Measurements from ENCODE around the gene BRS3.
"Not testable (repeated sequence)": the region's sequence is repeated elsewhere in the genome, so short reads cannot be mapped to it uniquely, and the experiment has no call there.

Gene BRS3

DNA sequence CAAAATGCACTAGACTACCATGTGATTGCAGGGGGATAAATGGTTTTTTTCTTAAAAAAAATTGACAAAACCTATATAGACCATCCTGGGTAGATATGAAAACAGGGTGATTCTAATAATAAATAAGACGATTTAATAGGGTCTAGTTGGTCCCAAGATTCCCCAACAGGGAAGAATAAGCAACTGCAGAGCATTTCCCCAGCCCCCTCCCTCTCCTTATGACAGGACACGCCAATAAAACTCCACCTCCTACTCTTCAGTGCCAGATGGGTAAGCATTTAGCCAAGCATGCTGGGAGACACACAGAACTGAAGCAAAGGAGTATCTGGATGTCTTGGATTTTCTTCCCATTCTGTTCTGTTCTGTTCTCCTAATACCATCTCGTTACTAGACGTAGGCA, at the start of gene BRS3:
BRS3 (plus strand) TSS at position 301 of the 400 bp plus-strand sequence. CDS start 168 bp downstream, outside the sequence.
- in situ Hi-C loops (cut with MboI; ENCODE audit: low sequenced_read_pairs): no loop called here

DNA sequence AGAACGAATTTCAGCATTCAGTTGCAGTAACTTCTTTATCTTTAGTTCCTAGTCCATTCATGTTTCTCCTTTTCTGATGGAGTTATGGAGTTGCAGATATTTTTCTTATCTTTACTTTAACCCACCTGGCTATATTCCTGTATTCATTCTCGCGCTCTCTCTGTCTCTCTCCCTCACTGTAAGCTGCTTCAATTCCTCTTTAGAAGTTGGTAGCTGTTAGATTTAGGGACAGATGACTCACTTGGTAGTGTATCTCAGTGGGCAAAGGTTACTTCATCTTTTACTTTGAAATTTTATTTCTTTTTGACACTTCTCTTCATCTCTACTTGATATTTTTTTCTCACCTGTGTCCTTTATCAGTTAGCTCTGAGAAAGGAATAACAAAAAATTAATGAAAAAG, 49.6 kb upstream of the BRS3 start:
- in situ Hi-C loops (cut with MboI; ENCODE audit: low sequenced_read_pairs): no loop called here

GRCh38 chrX:136445674-136446073, 42.1 kb upstream of the BRS3 start:
- in situ Hi-C loops (cut with MboI; ENCODE audit: low sequenced_read_pairs): not testable (repeated sequence)

- in situ Hi-C loops (cut with MboI; ENCODE audit: low sequenced_read_pairs): no loop called here
These were observed 41.5 kb upstream of the BRS3 start for GRCh38 chrX:136446208-136446607.

GRCh38 chrX:136447308-136447707, 40.4 kb upstream of the BRS3 start:
- in situ Hi-C loops (cut with MboI; ENCODE audit: low sequenced_read_pairs): no loop called here

DNA sequence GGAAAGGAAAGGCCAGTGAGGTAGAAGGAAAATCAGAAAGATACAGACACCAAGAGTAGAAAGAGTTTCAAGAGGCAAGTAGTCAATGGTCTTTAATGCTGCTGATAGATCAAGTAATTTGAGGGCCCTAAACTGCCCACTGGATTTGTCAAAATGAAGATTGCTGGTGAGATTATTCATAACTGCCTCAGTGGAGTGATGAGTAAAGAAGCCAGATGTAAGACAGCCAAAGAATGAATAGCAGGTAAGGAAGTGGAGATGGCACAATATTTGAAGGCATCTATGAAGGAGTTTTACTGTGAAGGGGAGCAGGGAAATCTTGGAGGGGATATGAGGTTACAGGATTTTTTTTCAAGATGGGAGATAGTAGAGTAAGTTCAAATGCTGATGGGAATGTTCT, 39.8 kb upstream of the BRS3 start:
- in situ Hi-C loops (cut with MboI; ENCODE audit: low sequenced_read_pairs): no loop called here

DNA sequence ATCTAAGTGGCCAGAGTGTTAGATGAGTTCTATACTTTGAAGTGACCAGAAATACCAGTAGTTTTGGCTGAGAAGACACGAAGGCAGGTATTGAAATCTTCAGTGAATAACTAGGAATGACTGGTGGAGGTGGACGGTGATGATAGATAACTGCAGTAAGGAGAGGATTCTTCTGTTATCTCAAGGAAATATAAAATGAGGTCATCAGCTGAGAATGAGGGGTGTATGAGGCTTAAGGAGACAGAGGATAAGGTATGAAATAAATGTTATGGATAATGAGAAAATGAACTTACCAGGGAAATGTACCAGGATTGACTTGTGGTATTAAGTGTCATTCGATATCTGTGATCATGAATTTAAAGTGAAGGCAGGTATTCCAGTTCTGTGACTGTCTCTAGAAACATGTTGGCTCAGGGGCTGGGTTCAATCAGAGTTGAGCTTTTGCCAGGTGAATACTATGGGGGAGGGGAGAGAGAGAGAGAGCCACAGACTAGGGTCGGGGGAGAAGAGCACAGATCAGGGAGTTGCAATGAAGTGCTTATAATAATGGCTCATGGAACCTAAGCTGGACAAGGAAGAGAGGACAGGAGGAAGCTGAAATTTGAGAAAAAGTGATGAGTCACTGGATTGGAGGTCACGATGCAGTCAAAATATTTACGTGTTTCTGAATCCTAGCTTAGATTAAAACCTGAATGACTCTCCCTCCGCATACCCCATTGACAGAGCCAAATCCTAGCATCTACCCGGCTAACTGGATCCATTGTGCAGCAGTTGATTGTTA, 37.5 kb upstream of the BRS3 start:
- in situ Hi-C loops (cut with MboI; ENCODE audit: low sequenced_read_pairs): no loop called here

DNA sequence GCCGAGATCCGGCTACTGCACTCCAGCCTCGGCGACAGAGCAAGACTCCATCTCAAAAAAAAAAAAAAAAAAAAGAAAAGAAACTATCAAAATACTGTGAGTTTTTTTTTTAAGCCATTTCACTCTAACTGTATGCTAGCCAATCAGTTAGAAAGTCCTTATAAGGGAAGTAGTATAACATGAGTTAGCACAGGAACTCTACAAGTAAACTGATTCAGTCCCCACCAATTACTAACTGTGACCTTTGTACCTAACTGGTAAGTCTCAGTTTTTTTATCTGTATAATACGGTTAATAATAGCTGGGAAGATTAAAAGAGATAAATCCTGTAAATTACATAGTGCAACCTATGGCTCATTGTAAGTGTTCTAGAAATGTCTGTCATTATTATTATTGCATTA, 35.1 kb upstream of the BRS3 start:
- in situ Hi-C loops (cut with MboI; ENCODE audit: low sequenced_read_pairs): no loop called here

DNA sequence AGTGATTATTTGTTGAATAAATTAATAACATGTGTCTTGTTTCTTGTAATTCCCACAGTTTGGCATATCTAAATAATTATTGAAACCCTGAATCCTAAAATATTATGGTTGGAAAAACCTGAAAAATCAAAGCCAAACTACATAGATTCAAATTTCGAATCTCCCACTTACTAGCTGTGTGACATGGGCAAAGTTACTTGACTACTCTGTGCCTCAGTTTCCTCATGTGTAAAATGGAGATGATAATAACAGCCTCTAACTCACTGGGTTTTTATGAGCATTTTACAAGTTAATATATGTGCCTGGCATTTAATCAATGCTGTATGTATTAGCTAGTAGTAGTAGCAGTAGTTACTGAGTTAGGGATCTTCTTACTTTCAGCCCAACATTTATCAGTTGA, 34.6 kb upstream of the BRS3 start:
- in situ Hi-C loops (cut with MboI; ENCODE audit: low sequenced_read_pairs): no loop called here

DNA sequence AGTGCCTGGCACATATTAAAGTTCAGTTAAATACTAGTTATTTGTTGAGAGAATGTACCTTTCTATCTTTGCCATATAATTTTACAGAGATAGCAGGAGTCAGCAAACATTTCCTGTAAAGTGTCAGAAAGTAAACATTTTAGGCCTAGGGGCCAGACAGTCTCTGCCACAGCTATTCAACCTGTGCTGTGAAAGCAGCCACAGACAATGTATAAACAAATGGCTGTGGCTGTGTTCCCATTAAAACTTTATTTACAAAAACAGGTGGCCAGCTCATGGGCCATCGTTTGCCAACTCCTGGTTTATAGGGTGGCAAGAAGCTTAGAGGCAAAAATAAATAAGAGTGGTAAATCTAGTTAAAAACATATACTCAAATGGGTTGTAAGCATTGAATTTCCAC, 34.0 kb upstream of the BRS3 start:
- in situ Hi-C loops (cut with MboI; ENCODE audit: low sequenced_read_pairs): no loop called here

DNA sequence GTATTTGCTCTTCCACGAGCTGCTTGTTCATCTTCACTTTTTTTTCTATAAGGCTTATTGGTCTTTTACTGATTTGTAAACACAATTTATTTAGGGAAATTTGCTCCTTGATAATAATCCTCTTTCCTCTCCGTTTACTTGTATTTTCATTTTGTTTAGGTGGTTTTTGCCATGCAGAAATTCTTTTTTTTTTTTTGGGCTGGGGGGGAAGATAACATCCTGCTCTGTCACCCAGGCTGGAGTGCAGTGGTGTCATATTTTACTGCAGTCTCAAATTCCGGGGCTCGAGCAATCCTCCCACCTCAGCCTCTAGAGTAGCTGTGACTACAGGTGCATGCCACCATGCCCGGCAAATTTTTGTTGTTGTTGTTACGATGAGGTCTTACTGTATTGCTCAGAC, 31.6 kb upstream of the BRS3 start:
- in situ Hi-C loops (cut with MboI; ENCODE audit: low sequenced_read_pairs): no loop called here

- in situ Hi-C loops (cut with MboI; ENCODE audit: low sequenced_read_pairs): no loop called here
These were observed 30.3 kb upstream of the BRS3 start for GRCh38 chrX:136457303-136457917.

- in situ Hi-C loops (cut with MboI; ENCODE audit: low sequenced_read_pairs): no loop called here
These were observed 23.2 kb upstream of the BRS3 start for GRCh38 chrX:136464589-136464988.

DNA sequence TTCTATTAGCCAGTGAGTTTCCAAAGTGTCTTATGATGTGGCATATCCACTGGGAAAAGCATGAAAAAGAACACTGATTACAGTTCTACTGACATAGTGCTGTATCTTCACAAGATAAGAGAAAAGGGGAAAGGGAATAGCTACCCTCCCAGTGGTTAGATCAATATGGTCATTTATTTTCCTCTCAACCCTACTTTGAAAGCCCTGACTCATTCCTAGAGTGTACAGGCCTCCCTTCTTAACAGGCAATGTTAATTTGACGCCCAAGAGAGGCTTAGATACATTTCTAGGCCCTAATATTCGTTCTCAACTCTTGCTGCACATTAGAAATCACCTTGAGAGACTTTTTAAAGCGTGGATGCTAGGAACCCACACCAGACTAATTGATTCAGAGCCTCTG, 20.4 kb upstream of the BRS3 start:
- in situ Hi-C loops (cut with MboI; ENCODE audit: low sequenced_read_pairs): no loop called here

DNA sequence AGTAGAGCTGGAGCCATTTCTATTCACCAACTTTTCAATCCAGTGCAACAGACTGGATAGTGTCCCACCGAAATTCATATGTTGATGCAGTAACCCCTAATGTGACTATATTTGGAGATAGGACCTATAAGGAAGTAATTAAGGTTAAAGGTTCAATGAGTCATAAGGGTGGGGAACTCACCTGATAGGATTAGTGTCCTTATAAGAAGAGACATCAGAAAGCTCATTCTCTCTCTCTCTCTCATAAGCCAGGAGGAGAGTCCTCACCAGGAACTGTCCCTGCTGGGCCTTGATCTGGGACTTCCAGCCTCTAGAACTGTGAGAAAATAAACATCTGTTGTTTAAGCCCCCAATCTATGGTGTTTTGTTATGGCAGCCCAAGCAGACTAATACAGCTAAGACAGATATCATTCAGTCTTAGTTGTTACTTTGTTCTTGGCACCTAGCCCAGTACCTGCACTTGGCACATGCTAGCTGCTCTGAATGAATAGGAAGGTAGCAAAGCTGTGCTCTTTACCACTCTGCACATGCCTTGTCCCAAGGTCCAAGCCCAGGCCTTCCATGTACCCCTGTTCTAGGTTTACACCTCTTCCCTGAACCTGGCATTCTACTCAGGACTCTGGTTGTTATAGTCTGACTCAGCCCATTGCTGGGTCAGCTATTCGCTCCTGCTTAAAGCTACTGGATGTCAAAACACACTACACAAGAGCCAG, 19.2 kb upstream of the BRS3 start:
- in situ Hi-C loops (cut with MboI; ENCODE audit: low sequenced_read_pairs): no loop called here

DNA sequence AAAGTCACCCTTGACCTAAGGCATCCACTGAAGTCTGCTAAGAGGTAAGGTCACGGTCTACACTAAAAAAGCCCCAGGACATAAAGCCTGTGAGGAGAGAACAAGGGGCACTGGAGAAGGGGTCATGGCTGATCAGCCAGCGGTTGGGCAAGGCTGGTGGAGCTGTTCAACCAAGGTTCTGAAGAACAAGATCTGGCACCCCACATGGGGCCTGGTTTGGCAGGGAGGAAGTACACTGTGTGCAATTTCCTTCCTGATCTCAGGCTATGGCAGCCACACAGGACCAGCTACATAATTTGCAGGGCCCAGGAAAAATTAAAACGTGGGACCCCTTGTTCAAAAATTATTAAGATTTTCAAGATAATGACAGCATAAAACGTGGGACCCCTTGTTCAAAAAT, 14.1 kb upstream of the BRS3 start:
- in situ Hi-C loops (cut with MboI; ENCODE audit: low sequenced_read_pairs): no loop called here

DNA sequence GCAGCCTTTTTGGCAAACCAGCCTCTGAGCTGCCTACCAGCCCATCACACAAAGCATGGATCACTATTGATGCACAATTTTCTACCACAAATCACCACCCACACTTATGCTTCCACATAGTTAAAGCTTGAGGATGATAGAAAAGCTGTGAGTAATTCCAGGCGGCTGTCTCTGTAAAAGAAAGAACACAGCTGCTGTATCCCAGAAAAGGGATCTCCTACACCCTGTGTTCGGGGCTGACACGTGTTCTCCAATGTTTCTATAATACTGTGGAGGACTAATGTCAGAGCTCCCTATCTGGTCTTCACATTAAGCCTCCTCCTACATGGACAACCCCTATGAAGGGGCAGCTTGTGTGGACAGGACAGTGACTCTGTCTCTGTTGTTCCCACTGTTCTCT, 12.5 kb upstream of the BRS3 start:
- in situ Hi-C loops (cut with MboI; ENCODE audit: low sequenced_read_pairs): no loop called here

DNA sequence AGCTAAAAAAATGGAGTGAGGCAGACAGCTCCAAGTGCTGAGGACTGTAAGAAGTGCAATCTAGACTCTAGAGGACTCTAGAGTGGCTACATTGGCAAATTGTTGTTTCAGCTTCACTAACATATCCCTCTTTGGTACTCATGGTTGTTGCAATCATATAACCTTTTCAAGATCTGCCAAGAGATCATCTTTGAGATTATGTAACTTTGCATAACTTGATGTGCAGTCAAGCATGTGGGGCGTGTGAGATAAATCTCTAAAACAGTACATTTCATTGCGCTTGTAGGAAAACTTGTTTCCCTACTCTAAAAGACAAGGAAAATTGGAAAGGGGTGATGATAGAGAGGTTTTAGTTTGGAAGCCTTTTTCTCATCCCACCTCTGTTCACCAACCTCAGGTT, 11.2 kb upstream of the BRS3 start:
- in situ Hi-C loops (cut with MboI; ENCODE audit: low sequenced_read_pairs): no loop called here

GRCh38 chrX:136477026-136477425, 10.7 kb upstream of the BRS3 start:
- in situ Hi-C loops (cut with MboI; ENCODE audit: low sequenced_read_pairs): no loop called here

- in situ Hi-C loops (cut with MboI; ENCODE audit: low sequenced_read_pairs): no loop called here
These were observed 7.4 kb upstream of the BRS3 start for GRCh38 chrX:136480383-136480782.

DNA sequence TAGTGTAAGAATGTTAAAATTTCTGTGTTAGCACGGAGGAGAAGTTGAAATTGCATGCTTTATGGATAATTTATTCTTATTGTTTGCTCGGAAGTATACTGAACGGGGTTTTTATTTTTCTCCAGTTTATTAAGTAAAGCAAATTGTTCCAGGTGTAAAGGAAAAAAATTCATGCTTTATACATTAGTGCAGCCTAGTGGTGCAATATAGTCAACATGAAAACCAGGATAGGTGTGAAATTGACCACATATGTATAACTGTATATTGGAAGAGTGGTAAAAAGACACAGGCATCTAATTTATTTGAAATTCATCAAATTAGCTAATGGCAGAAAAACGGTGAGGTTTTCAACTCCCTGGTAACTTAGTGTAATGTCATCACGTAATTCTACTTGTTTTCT, 959 bp downstream of the BRS3 start:
- in situ Hi-C loops (cut with MboI; ENCODE audit: low sequenced_read_pairs): no loop called here

GRCh38 chrX:136491832-136492231, 4.1 kb downstream of the BRS3 start:
- in situ Hi-C loops (cut with MboI; ENCODE audit: low sequenced_read_pairs): no loop called here
